IPS-20b (cell line): ENCODE data around the gene BNC2.

Experiments
- H3K27ac ChIP-seq: one replicate; pipeline ENCODE4 v1.5.1; 2013; ENCODE audit warnings: low read length
- H3K27me3 ChIP-seq: 2 replicates; pipeline ENCODE4 v1.6.1; 2013; ENCODE audit warnings: mild to moderate bottlenecking, low read length, inconsistent platforms; ENCODE audit not compliant: insufficient read depth
- H3K36me3 ChIP-seq: 2 replicates; pipeline ENCODE4 v1.6.1; 2013; ENCODE audit warnings: low read depth, mild to moderate bottlenecking, inconsistent platforms, low read length, moderate library complexity; ENCODE audit not compliant: insufficient read depth
- H3K4me1 ChIP-seq: 2 replicates; pipeline ENCODE4 v1.6.1; 2013; ENCODE audit warnings: mild to moderate bottlenecking, control low read depth, inconsistent platforms, low read length, moderate library complexity; ENCODE audit not compliant: insufficient read depth
- H3K4me3 ChIP-seq: 2 replicates; pipeline ENCODE4 v1.5.1; 2013; ENCODE audit warnings: mild to moderate bottlenecking, low read length, inconsistent platforms
- H3K9ac ChIP-seq: 2 replicates; pipeline ENCODE4 v1.6.1; 2013; ENCODE audit warnings: low read depth, mild to moderate bottlenecking, inconsistent platforms, low read length, moderate library complexity
- H3K9me3 ChIP-seq: 2 replicates; pipeline ENCODE4 v1.6.1; 2013; ENCODE audit warnings: mild to moderate bottlenecking, low read depth, low read length, inconsistent platforms; ENCODE audit not compliant: insufficient read depth

The BNC2 gene

GRCh38 chr9:16637218-16637617, 233.3 kb downstream of the BNC2 start:
- Histone ChIP-seq H3K9me3 (no peaks in the 10 kb centered on the region), H3K27me3 (no peaks in the 10 kb centered on the region), H3K4me3 (no peak overlapping the region), H3K27ac (peak overlapping the region; percentile 49), H3K36me3 (no peaks in the 10 kb centered on the region), H3K4me1 (peaks cover 10% of the 10 kb centered on the region), H3K9ac (no peak overlapping the region)

GRCh38 chr9:16633794-16634193, 236.7 kb downstream of the BNC2 start:
- H3K9ac ChIP-seq: no peak overlapping the region
- no peak overlapping the region for H3K27ac ChIP-seq
- no peak overlapping the region for H3K4me3 ChIP-seq
- no peaks in the 10 kb centered on the region for H3K36me3 ChIP-seq
- H3K27me3 ChIP-seq: no peaks in the 10 kb centered on the region
- no peaks in the 10 kb centered on the region for H3K9me3 ChIP-seq
- H3K4me1 ChIP-seq: peaks cover 10% of the 10 kb centered on the region

GRCh38 chr9:16628413-16628812, 242.1 kb downstream of the BNC2 start:
- Histone ChIP-seq H3K9me3 (no peaks in the 10 kb centered on the region), H3K4me1 (peaks cover 45% of the 10 kb centered on the region), H3K4me3 (no peak overlapping the region), H3K27ac (no peak overlapping the region), H3K27me3 (no peaks in the 10 kb centered on the region), H3K36me3 (no peaks in the 10 kb centered on the region), H3K9ac (no peak overlapping the region)

GRCh38 chr9:16627967-16628366, 242.5 kb downstream of the BNC2 start:
- no peaks in the 10 kb centered on the region for H3K36me3 ChIP-seq
- H3K27me3 ChIP-seq: no peaks in the 10 kb centered on the region
- H3K4me3 ChIP-seq: no peak overlapping the region
- no peak overlapping the region for H3K9ac ChIP-seq
- no peaks in the 10 kb centered on the region for H3K9me3 ChIP-seq
- H3K27ac ChIP-seq: no peak overlapping the region
- peaks cover 49% of the 10 kb centered on the region for H3K4me1 ChIP-seq

- Histone ChIP-seq H3K4me3 (no peak overlapping the region), H3K4me1 (peaks cover 50% of the 10 kb centered on the region), H3K27ac (no peak overlapping the region), H3K27me3 (no peaks in the 10 kb centered on the region), H3K36me3 (no peaks in the 10 kb centered on the region), H3K9me3 (no peaks in the 10 kb centered on the region), H3K9ac (no peak overlapping the region)
These were observed 242.9 kb downstream of the BNC2 start for GRCh38 chr9:16627521-16627920.

GRCh38 chr9:16626577-16627130, 243.8 kb downstream of the BNC2 start:
- Histone ChIP-seq H3K4me1 (peaks cover 50% of the 10 kb centered on the region), H3K27me3 (no peaks in the 10 kb centered on the region), H3K27ac (peak overlapping the region; percentile 1), H3K9ac (peak overlapping the region; percentile 19; the same call in 1 of the 2 replicates), H3K36me3 (no peaks in the 10 kb centered on the region), H3K4me3 (0 out of 2 replicates have a peak overlapping the region, but pooled peaks have one; percentile 1), H3K9me3 (no peaks in the 10 kb centered on the region)

- 0 out of 2 replicates have a peak overlapping the region, but pooled peaks have one; percentile 0 for H3K4me3 ChIP-seq
- H3K9me3 ChIP-seq: no peaks in the 10 kb centered on the region
- H3K9ac ChIP-seq: no peak overlapping the region
These were observed 244.7 kb downstream of the BNC2 start for GRCh38 chr9:16625811-16626210.

GRCh38 chr9:16625161-16625631, 245.3 kb downstream of the BNC2 start:
- H3K27ac ChIP-seq: no peak overlapping the region
- H3K4me3 ChIP-seq: no peak overlapping the region
- H3K9ac ChIP-seq: no peak overlapping the region

More at GRCh38 chr9:16625811-16626210, 244.7 kb downstream of the BNC2 start:
- H3K27ac ChIP-seq: no peak overlapping the region
- no peaks in the 10 kb centered on the region for H3K36me3 ChIP-seq
- H3K27me3 ChIP-seq: no peaks in the 10 kb centered on the region
- H3K4me1 ChIP-seq: peaks cover 50% of the 10 kb centered on the region

GRCh38 chr9:16624744-16625117, 245.7 kb downstream of the BNC2 start:
- H3K9me3 ChIP-seq: no peaks in the 10 kb centered on the region
- H3K9ac ChIP-seq: no peak overlapping the region
- H3K27me3 ChIP-seq: no peaks in the 10 kb centered on the region
- H3K36me3 ChIP-seq: no peaks in the 10 kb centered on the region
- H3K4me1 ChIP-seq: peaks cover 60% of the 10 kb centered on the region
- H3K27ac ChIP-seq: no peak overlapping the region
- no peak overlapping the region for H3K4me3 ChIP-seq

More at GRCh38 chr9:16625161-16625631, 245.3 kb downstream of the BNC2 start:
- Histone ChIP-seq H3K9me3 (no peaks in the 10 kb centered on the region), H3K27me3 (no peaks in the 10 kb centered on the region), H3K4me1 (peaks cover 55% of the 10 kb centered on the region), H3K36me3 (no peaks in the 10 kb centered on the region)

GRCh38 chr9:16623989-16624743, 246.3 kb downstream of the BNC2 start:
- no peak overlapping the region for H3K9ac ChIP-seq
- no peaks in the 10 kb centered on the region for H3K9me3 ChIP-seq
- peaks cover 63% of the 10 kb centered on the region for H3K4me1 ChIP-seq
- no peak overlapping the region for H3K4me3 ChIP-seq
- H3K27me3 ChIP-seq: no peaks in the 10 kb centered on the region
- no peaks in the 10 kb centered on the region for H3K36me3 ChIP-seq
- no peak overlapping the region for H3K27ac ChIP-seq

GRCh38 chr9:16622541-16622940, 247.9 kb downstream of the BNC2 start:
- H3K9ac ChIP-seq: no peak overlapping the region
- H3K4me3 ChIP-seq: no peak overlapping the region
- no peaks in the 10 kb centered on the region for H3K36me3 ChIP-seq
- H3K4me1 ChIP-seq: peaks cover 55% of the 10 kb centered on the region
- H3K27me3 ChIP-seq: no peaks in the 10 kb centered on the region
- no peak overlapping the region for H3K27ac ChIP-seq
- H3K9me3 ChIP-seq: no peaks in the 10 kb centered on the region

- Histone ChIP-seq H3K4me1 (peaks cover 34% of the 10 kb centered on the region), H3K9me3 (no peaks in the 10 kb centered on the region), H3K27me3 (no peaks in the 10 kb centered on the region), H3K36me3 (no peaks in the 10 kb centered on the region), H3K9ac (no peak overlapping the region), H3K4me3 (no peak overlapping the region), H3K27ac (no peak overlapping the region)
These were observed 250.5 kb downstream of the BNC2 start for GRCh38 chr9:16619914-16620520.
